ENCODE data around the gene LMF2.

The LMF2 gene

GRCh38 chr22:50481045-50481439 is 26.5 kb downstream of the LMF2 start:
- FAIRE-seq: no peak

- no peak for FAIRE-seq
Measured at GRCh38 chr22:50479721-50480120, 27.8 kb downstream of the LMF2 start.

GRCh38 chr22:50477923-50478322 is 29.6 kb downstream of the LMF2 start:
- no peak for FAIRE-seq

- no peak for FAIRE-seq
Measured at GRCh38 chr22:50476868-50477267, 30.6 kb downstream of the LMF2 start.

GRCh38 chr22:50475652-50476002 is 31.9 kb downstream of the LMF2 start:
- FAIRE-seq: no peak

- no peak for FAIRE-seq
Measured at GRCh38 chr22:50474710-50475651, 32.5 kb downstream of the LMF2 start, which contains the start of gene SBF1. SBF1 (minus strand) TSS chr22:50475035; CDS start chr22:50474840, 195 bp downstream.

- no peak for FAIRE-seq
Measured at GRCh38 chr22:50473855-50474671, 33.4 kb downstream of the LMF2 start.

GRCh38 chr22:50473088-50473487 is 34.4 kb downstream of the LMF2 start:
- FAIRE-seq: no peak

- FAIRE-seq: no peak
Measured at GRCh38 chr22:50471962-50472361, 35.5 kb downstream of the LMF2 start.

- no peak for FAIRE-seq
Measured at GRCh38 chr22:50471197-50471847, 36.2 kb downstream of the LMF2 start.

- no peak for FAIRE-seq
Measured at GRCh38 chr22:50470491-50470890, 37.0 kb downstream of the LMF2 start.

GRCh38 chr22:50469377-50470305 is 37.9 kb downstream of the LMF2 start:
- FAIRE-seq: no peak

- FAIRE-seq: no peak
Measured at GRCh38 chr22:50468626-50469025, 38.9 kb downstream of the LMF2 start.

GRCh38 chr22:50467773-50468440 is 39.6 kb downstream of the LMF2 start:
- no peak for FAIRE-seq

- no peak for FAIRE-seq
Measured at GRCh38 chr22:50467341-50467740, 40.2 kb downstream of the LMF2 start.

GRCh38 chr22:50465066-50465930 is 42.2 kb downstream of the LMF2 start:
- FAIRE-seq: no peak

- FAIRE-seq: no peak
Measured at GRCh38 chr22:50464451-50464850, 43.1 kb downstream of the LMF2 start.

- no peak for FAIRE-seq
Measured at GRCh38 chr22:50463188-50463900, 44.2 kb downstream of the LMF2 start.

GRCh38 chr22:50461979-50462540 is 45.4 kb downstream of the LMF2 start:
- FAIRE-seq: no peak

GRCh38 chr22:50461536-50461935 is 46.0 kb downstream of the LMF2 start:
- no peak for FAIRE-seq

All from islet of Langerhans (tissue), 1 donor.